HCT116 (cell line): Measurements from ENCODE around the gene HIGD2A. TPM values are rescaled to one million over a fixed set of nuclear protein-coding genes. Genes with fewer than 3 reads are reported as not detected.
A peak's percentile ranks its signal among the peaks of the same experiment; 100 is the strongest.

Source experiments
- ATAC-seq: fragments of 200-7000 bp; cut with Tn5 transposase; 2 replicates; pipeline ENCODE4 v1.9.1; 2020; ENCODE audit warnings: mild to moderate bottlenecking, moderate library complexity
- BruUV-seq: library from RNA; stranded (reverse); fragments of 400-500 nt; replicated peaks from 2 replicates; lab custom pipeline; 2021; lab: Mats Ljungman, UMichigan
- CTCF ChIA-PET: fragments of 300-600 bp; sonication (Branson Sonifier 250); formaldehyde crosslinking; loops from one replicate; lab custom pipeline; 2021; ENCODE audit warnings: antibody characterized with exemption; lab: Charles Lee
- POLR2A ChIA-PET: fragments of 300-600, 350-600 bp; sonication (Branson Sonifier 250); formaldehyde crosslinking; loops from one replicate; lab custom pipeline; 2021; ENCODE audit warnings: antibody characterized with exemption; lab: Charles Lee
- RAD21 ChIA-PET, 2 experiments: fragments of 300-600 bp; sonication (Branson Sonifier 250); formaldehyde crosslinking; loops; one replicate each; lab custom pipeline; 2023; ENCODE audit warnings: low total read pairs in 2 of 2; ENCODE audit not compliant: uncharacterized antibody in 2 of 2, unreplicated experiment in 2 of 2, low non-redundant PET in 1 of 2; lab: Charles Lee
- DNase-seq: peaks from one replicate; pipeline ENCODE4 v3.0.0-alpha.2; 2010; ENCODE audit warnings: low read depth, low spot score
- H2AFZ ChIP-seq: fragments of 200-600 bp; shearing (Covaris generic), sonication (generic); 2 replicates; pipeline ENCODE4 v1.6.1; 2017; ENCODE audit warnings: low read depth, mixed run types, mixed read lengths, antibody characterized with exemption, low read length; ENCODE audit not compliant: poor library complexity, severe bottlenecking
- H3K27ac ChIP-seq: 2 replicates; pipeline ENCODE4 v1.5.1; 2012; ENCODE audit warnings: low read depth, low read length
- H3K27me3 ChIP-seq: fragments of 200-600 bp; sonication (generic); 2 replicates; pipeline ENCODE4 v1.6.1; 2016; ENCODE audit warnings: mixed run types, low read length, mixed read lengths; ENCODE audit not compliant: insufficient read depth
- H3K36me3 ChIP-seq, 2 experiments: fragments of 200-500 bp in 1 of 2; fragments of 200-600 bp in 1 of 2; sonication (Bioruptor generic) in 1 of 2; sonication (generic) in 1 of 2; 2 replicates each; pipeline versions ENCODE4 v1.5.1 to v1.6.1; 2014 to 2016; ENCODE audit warnings: low read length in 2 of 2, inconsistent platforms in 1 of 2, mixed read lengths in 1 of 2, mixed run types in 1 of 2; ENCODE audit not compliant: insufficient read depth in 2 of 2, control insufficient read depth in 1 of 2
- H3K4me1 ChIP-seq, 2 experiments: fragments of 200-600 bp in 1 of 2; sonication (generic) in 1 of 2; 2 replicates each; pipeline versions ENCODE4 v1.5.1 to v1.6.1; 2012 to 2017; ENCODE audit warnings: low read length in 2 of 2, inconsistent platforms in 1 of 2, mild to moderate bottlenecking in 1 of 2, mixed read lengths in 1 of 2, mixed run types in 1 of 2, moderate library complexity in 1 of 2; ENCODE audit not compliant: insufficient read depth in 2 of 2, control insufficient read depth in 1 of 2
- H3K4me2 ChIP-seq: fragments of 200-600 bp; sonication (generic); 2 replicates; pipeline ENCODE4 v1.6.1; 2017; ENCODE audit warnings: mixed run types, low read length, mixed read lengths
- H3K4me3 ChIP-seq, 2 experiments: fragments of 200-600 bp in 1 of 2; sonication (generic) in 1 of 2; replicated peaks in 1 of 2; 2 replicates each; pipeline ENCODE4 v1.5.1; 2011 to 2016; ENCODE audit warnings: low read length in 2 of 2, control low read depth in 1 of 2, low read depth in 1 of 2, mild to moderate bottlenecking in 1 of 2, mixed read lengths in 1 of 2, mixed run types in 1 of 2
- H3K79me2 ChIP-seq: fragments of 200-600 bp; sonication (generic); 2 replicates; pipeline ENCODE4 v1.6.1; 2017; ENCODE audit warnings: mild to moderate bottlenecking, mixed run types, low read length, moderate library complexity, mixed read lengths; ENCODE audit not compliant: insufficient read depth
- H3K9ac ChIP-seq: fragments of 200-600 bp; sonication (generic); 2 replicates; pipeline ENCODE4 v1.6.1; 2016; ENCODE audit warnings: low read length, mixed read lengths
- H3K9me2 ChIP-seq: fragments of 200-600 bp; sonication (generic), shearing (Covaris generic); 2 replicates; pipeline ENCODE4 v1.6.1; 2017; ENCODE audit warnings: mixed run types, mild to moderate bottlenecking, moderate library complexity; ENCODE audit not compliant: insufficient read depth
- H3K9me3 ChIP-seq, 2 experiments: fragments of 200-500 bp in 1 of 2; fragments of 200-600 bp in 1 of 2; sonication (Bioruptor generic) in 1 of 2; sonication (generic) in 1 of 2; 2 replicates each; pipeline ENCODE4 v1.6.1; 2014 to 2017; ENCODE audit warnings: low read length in 2 of 2, mixed read lengths in 2 of 2, inconsistent platforms in 1 of 2, low read depth in 1 of 2, mild to moderate bottlenecking in 1 of 2, mixed run types in 1 of 2, moderate library complexity in 1 of 2; ENCODE audit not compliant: control insufficient read depth in 1 of 2, insufficient read depth in 1 of 2
- H4K20me1 ChIP-seq: fragments of 200-600 bp; sonication (generic), shearing (Covaris generic); 2 replicates; pipeline ENCODE4 v1.6.1; 2017; ENCODE audit warnings: mixed run types, mild to moderate bottlenecking, moderate library complexity; ENCODE audit not compliant: insufficient read depth
- CBX3 ChIP-seq: IDR thresholded peaks from 2 replicates; pipeline ENCODE4 v1.6.1; 2012; ENCODE audit warnings: low read depth
- ELF1 ChIP-seq: IDR thresholded peaks from 2 replicates; pipeline ENCODE4 v1.6.1; 2012; ENCODE audit warnings: low read depth, borderline replicate concordance
- FOSL1 ChIP-seq: IDR thresholded peaks from 2 replicates; pipeline ENCODE4 v1.6.1; 2012; ENCODE audit warnings: low read depth
- JUND ChIP-seq: IDR thresholded peaks from 2 replicates; pipeline ENCODE4 v1.6.1; 2012
- RAD21 ChIP-seq: IDR thresholded peaks from 2 replicates; pipeline ENCODE4 v1.6.1; 2012; ENCODE audit warnings: low read depth, mild to moderate bottlenecking
- SIN3A ChIP-seq: IDR thresholded peaks from 2 replicates; pipeline ENCODE4 v1.6.1; 2012; ENCODE audit warnings: low read depth
- SP1 ChIP-seq: IDR thresholded peaks from 2 replicates; pipeline ENCODE4 v1.6.1; 2012; ENCODE audit warnings: low read depth
- YY1 ChIP-seq: IDR thresholded peaks from 2 replicates; pipeline ENCODE4 v1.6.1; 2011; ENCODE audit warnings: low read length, low read depth, moderate library complexity, mild to moderate bottlenecking; ENCODE audit not compliant: insufficient replicate concordance; ENCODE audit errors: extremely low read depth
- ZNF274 ChIP-seq: fragments of 200-500 bp; sonication (Bioruptor generic); IDR thresholded peaks from 2 replicates; pipeline ENCODE4 v1.6.1; 2014; ENCODE audit warnings: mild to moderate bottlenecking, low read depth, low read length, inconsistent platforms
- intact Hi-C: fragments of 100-400 bp; cut with micrococcal nuclease; formaldehyde crosslinking; loops from 2 replicates; pipeline ENCODE4 v1.10.0; 2022
- total RNA-seq: library from RNA; stranded (reverse); gene quantifications from one replicate; pipeline ENCODE4 v1.2.1, GENCODE V29; 2021; ENCODE audit not compliant: unreplicated experiment
- TF ChIP-seq, protein P1 (sequence below): IDR thresholded peaks from 2 replicates; pipeline ENCODE4 v1.6.1; 2012
- TF ChIP-seq, protein P2 (sequence below): IDR thresholded peaks from 2 replicates; pipeline ENCODE4 v1.6.1; 2012; ENCODE audit warnings: low read depth
- TF ChIP-seq, protein P3 (sequence below): IDR thresholded peaks from 2 replicates; pipeline ENCODE4 v1.6.1; 2012
- TF ChIP-seq, protein P4 (sequence below): IDR thresholded peaks from 2 replicates; pipeline ENCODE4 v1.6.1; 2011; ENCODE audit warnings: mild to moderate bottlenecking, low read length, moderate library complexity; ENCODE audit not compliant: insufficient replicate concordance; ENCODE audit errors: extremely low read depth

The HIGD2A gene
- total RNA-seq, 1 experiment from 2014 or later = 130 TPM

DNA sequence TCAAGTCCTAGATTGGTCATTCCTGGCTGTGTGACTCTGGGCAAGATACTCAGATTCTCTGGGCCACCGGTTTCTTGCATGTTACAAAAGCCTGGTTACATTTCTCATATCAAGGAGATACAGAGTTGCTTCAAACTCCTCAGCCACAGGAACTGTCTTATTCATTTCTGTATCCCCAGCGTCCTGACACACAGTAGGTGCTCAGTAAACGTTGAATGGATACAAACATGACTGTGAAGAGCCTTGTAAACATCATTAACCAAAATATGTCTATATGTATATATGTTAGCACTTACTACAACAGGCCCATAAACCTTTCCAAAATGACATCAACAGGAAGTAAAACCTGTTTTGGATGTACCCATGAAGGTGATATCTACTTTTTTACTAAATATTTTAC is 26.2 kb downstream of the HIGD2A start:
- ChIA-PET POLR2A (no interaction called here), RAD21 (no interaction called here)
- no peaks in the 10 kb centered on the region for H3K9me3 ChIP-seq
- no peak for DNase-seq
- peaks cover 22 to 44% of the 10 kb centered on the region in 2 experiments for H3K4me1 ChIP-seq
- peaks cover 22% of the 10 kb centered on the region for H3K79me2 ChIP-seq
- TSS peak; percentile 65 for BruUV-seq
- H4K20me1 ChIP-seq = no peaks in the 10 kb centered on the region
- intact Hi-C loops = loop anchor here (2.0 to 5.0 kb wide), 2 partner anchors 122 to 143 kb away; partner anchors contain the start of gene RNF44
- H2AFZ ChIP-seq = no peak overlapping the region
- no peaks in the 10 kb centered on the region; a peak in 1 of 4 replicates for H3K36me3 ChIP-seq
- no peak overlapping the region for H3K4me3 ChIP-seq
- H3K9ac ChIP-seq = no peak overlapping the region
- no peaks in the 10 kb centered on the region for H3K27me3 ChIP-seq
- TF ChIP-seq FOSL1 (no peak), ZNF274 (no peak), JUND (no peak), CBX3 (no peak), RAD21 (no peak), YY1 (no peak), SIN3A (no peak), ELF1 (no peak), SP1 (no peak)
- TF ChIP-seq, protein P1, sequence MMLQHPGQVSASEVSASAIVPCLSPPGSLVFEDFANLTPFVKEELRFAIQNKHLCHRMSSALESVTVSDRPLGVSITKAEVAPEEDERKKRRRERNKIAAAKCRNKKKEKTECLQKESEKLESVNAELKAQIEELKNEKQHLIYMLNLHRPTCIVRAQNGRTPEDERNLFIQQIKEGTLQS = no peak
- TF ChIP-seq, protein P2, sequence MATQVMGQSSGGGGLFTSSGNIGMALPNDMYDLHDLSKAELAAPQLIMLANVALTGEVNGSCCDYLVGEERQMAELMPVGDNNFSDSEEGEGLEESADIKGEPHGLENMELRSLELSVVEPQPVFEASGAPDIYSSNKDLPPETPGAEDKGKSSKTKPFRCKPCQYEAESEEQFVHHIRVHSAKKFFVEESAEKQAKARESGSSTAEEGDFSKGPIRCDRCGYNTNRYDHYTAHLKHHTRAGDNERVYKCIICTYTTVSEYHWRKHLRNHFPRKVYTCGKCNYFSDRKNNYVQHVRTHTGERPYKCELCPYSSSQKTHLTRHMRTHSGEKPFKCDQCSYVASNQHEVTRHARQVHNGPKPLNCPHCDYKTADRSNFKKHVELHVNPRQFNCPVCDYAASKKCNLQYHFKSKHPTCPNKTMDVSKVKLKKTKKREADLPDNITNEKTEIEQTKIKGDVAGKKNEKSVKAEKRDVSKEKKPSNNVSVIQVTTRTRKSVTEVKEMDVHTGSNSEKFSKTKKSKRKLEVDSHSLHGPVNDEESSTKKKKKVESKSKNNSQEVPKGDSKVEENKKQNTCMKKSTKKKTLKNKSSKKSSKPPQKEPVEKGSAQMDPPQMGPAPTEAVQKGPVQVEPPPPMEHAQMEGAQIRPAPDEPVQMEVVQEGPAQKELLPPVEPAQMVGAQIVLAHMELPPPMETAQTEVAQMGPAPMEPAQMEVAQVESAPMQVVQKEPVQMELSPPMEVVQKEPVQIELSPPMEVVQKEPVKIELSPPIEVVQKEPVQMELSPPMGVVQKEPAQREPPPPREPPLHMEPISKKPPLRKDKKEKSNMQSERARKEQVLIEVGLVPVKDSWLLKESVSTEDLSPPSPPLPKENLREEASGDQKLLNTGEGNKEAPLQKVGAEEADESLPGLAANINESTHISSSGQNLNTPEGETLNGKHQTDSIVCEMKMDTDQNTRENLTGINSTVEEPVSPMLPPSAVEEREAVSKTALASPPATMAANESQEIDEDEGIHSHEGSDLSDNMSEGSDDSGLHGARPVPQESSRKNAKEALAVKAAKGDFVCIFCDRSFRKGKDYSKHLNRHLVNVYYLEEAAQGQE = no peak
- TF ChIP-seq, protein P3, sequence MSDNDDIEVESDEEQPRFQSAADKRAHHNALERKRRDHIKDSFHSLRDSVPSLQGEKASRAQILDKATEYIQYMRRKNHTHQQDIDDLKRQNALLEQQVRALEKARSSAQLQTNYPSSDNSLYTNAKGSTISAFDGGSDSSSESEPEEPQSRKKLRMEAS = no peak
- TF ChIP-seq, protein P4, sequence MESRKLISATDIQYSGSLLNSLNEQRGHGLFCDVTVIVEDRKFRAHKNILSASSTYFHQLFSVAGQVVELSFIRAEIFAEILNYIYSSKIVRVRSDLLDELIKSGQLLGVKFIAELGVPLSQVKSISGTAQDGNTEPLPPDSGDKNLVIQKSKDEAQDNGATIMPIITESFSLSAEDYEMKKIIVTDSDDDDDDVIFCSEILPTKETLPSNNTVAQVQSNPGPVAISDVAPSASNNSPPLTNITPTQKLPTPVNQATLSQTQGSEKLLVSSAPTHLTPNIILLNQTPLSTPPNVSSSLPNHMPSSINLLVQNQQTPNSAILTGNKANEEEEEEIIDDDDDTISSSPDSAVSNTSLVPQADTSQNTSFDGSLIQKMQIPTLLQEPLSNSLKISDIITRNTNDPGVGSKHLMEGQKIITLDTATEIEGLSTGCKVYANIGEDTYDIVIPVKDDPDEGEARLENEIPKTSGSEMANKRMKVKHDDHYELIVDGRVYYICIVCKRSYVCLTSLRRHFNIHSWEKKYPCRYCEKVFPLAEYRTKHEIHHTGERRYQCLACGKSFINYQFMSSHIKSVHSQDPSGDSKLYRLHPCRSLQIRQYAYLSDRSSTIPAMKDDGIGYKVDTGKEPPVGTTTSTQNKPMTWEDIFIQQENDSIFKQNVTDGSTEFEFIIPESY = no peak
- TF ChIP-seq, all 23 proteins: peak for 0
- ATAC-seq = no peak
- H3K4me2 ChIP-seq = peak overlapping the region; percentile 92; the same call in 1 of the 2 replicates
- CTCF ChIA-PET = interaction anchor here (0.9 kb wide), 1 partner anchor 129 kb away, joined by 4 read pairs; no protein-coding TSS in a partner anchor
- no peaks in the 10 kb centered on the region for H3K9me2 ChIP-seq
- H3K27ac ChIP-seq = no peak overlapping the region
